GM19372 (cell line): ENCODE measurements around the gene PINK1.

Experiments used
- ATAC-seq: cut with Tn5 transposase; IDR thresholded peaks from one replicate; pipeline ENCODE4 v1.9.1; 2021; ENCODE audit warnings: mild to moderate bottlenecking, low read depth, moderate library complexity; ENCODE audit not compliant: unreplicated experiment

The PINK1 gene

GRCh38 chr1:20700636-20701215, 67.5 kb downstream of the PINK1 start:
- ATAC-seq: no peak
